Astrocyte (in vitro differentiated cells and primary cell): ENCODE data around the gene KIF1A. TPM values are rescaled to one million over a fixed set of nuclear protein-coding genes. Genes with fewer than 3 reads are reported as not detected.
A peak's percentile ranks its signal among the peaks of the same experiment; 100 is the strongest.

Experiments
- DNase-seq: peaks from one replicate; pipeline ENCODE4 v3.0.0-alpha.2; 2010; ENCODE audit warnings: low read depth
- FAIRE-seq: peaks from 2 replicates; lab custom pipeline; 2011; peaks lifted over from hg19 to GRCh38; lab: Jason Lieb, UNC
- H2AFZ ChIP-seq: 2 replicates; pipeline ENCODE4 v1.6.0; 2012; ENCODE audit warnings: low read depth, low read length, inconsistent platforms
- H3K27ac ChIP-seq: 2 replicates; pipeline ENCODE4 v1.5.1; 2011; ENCODE audit warnings: low read depth, low read length, inconsistent platforms
- H3K27me3 ChIP-seq: 2 replicates; pipeline ENCODE4 v1.6.0; 2011; ENCODE audit warnings: low read length, inconsistent platforms; ENCODE audit not compliant: insufficient read depth
- H3K36me3 ChIP-seq: 2 replicates; pipeline ENCODE4 v1.5.1; 2011; ENCODE audit warnings: low read length, inconsistent platforms; ENCODE audit not compliant: insufficient read depth
- H3K4me1 ChIP-seq: 2 replicates; pipeline ENCODE4 v1.5.1; 2011; ENCODE audit warnings: low read length, inconsistent platforms; ENCODE audit not compliant: insufficient read depth
- H3K4me2 ChIP-seq: 2 replicates; pipeline ENCODE4 v1.6.0; 2012; ENCODE audit warnings: low read length, inconsistent platforms
- H3K4me3 ChIP-seq: 2 replicates; pipeline ENCODE4 v1.5.1; 2011; ENCODE audit warnings: low read depth, mild to moderate bottlenecking, low read length, inconsistent platforms; ENCODE audit not compliant: insufficient read depth
- H3K79me2 ChIP-seq: 2 replicates; pipeline ENCODE4 v1.6.0; 2012; ENCODE audit warnings: mild to moderate bottlenecking, low read length, inconsistent platforms; ENCODE audit not compliant: insufficient read depth
- H3K9ac ChIP-seq: 2 replicates; pipeline ENCODE4 v1.6.0; 2012; ENCODE audit warnings: mild to moderate bottlenecking, low read length, inconsistent platforms
- H3K9me3 ChIP-seq: 2 replicates; pipeline ENCODE4 v1.5.1; 2012; ENCODE audit warnings: low read depth, mild to moderate bottlenecking, low read length, inconsistent platforms; ENCODE audit not compliant: insufficient read depth
- H4K20me1 ChIP-seq: 2 replicates; pipeline ENCODE4 v1.6.0; 2012; ENCODE audit warnings: low read length, inconsistent platforms; ENCODE audit not compliant: insufficient read depth
- H3K27ac Mint-ChIP-seq: one replicate; pipeline ENCODE4 v1.8.0; 2021; ENCODE audit warnings: mild to moderate bottlenecking, mixed read lengths; ENCODE audit not compliant: unreplicated experiment
- H3K27me3 Mint-ChIP-seq: one replicate; pipeline ENCODE4 v1.8.0; 2021; ENCODE audit warnings: low read depth, mixed read lengths; ENCODE audit not compliant: unreplicated experiment
- H3K36me3 Mint-ChIP-seq: one replicate; pipeline ENCODE4 v1.8.0; 2021; ENCODE audit warnings: low read depth, mixed read lengths; ENCODE audit not compliant: unreplicated experiment
- H3K4me1 Mint-ChIP-seq: one replicate; pipeline ENCODE4 v1.8.0; 2021; ENCODE audit warnings: low read depth, mixed read lengths; ENCODE audit not compliant: unreplicated experiment
- H3K4me3 Mint-ChIP-seq: one replicate; pipeline ENCODE4 v1.8.0; 2021; ENCODE audit warnings: mild to moderate bottlenecking, moderate library complexity, mixed read lengths; ENCODE audit not compliant: unreplicated experiment
- H3K9me3 Mint-ChIP-seq: one replicate; pipeline ENCODE4 v1.8.0; 2021; ENCODE audit warnings: mild to moderate bottlenecking, mixed read lengths; ENCODE audit not compliant: unreplicated experiment
- EZH2 ChIP-seq: IDR thresholded peaks from 2 replicates; pipeline ENCODE4 v1.6.1; 2012; ENCODE audit warnings: mild to moderate bottlenecking, low read length, inconsistent platforms; ENCODE audit not compliant: insufficient read depth
- total RNA-seq: library from RNA; stranded (reverse); gene quantifications from 2 replicates; pipeline ENCODE4 v1.2.1, GENCODE V29; 2021
- TF ChIP-seq, protein P1 (sequence below): IDR thresholded peaks from 2 replicates; pipeline ENCODE4 v1.5.1; 2011; ENCODE audit warnings: low read depth, mild to moderate bottlenecking, inconsistent platforms, low read length, moderate library complexity; ENCODE audit not compliant: insufficient read depth

The KIF1A gene
- total RNA-seq, 1 donor from 2014 or later, result 51.2 TPM

DNA sequence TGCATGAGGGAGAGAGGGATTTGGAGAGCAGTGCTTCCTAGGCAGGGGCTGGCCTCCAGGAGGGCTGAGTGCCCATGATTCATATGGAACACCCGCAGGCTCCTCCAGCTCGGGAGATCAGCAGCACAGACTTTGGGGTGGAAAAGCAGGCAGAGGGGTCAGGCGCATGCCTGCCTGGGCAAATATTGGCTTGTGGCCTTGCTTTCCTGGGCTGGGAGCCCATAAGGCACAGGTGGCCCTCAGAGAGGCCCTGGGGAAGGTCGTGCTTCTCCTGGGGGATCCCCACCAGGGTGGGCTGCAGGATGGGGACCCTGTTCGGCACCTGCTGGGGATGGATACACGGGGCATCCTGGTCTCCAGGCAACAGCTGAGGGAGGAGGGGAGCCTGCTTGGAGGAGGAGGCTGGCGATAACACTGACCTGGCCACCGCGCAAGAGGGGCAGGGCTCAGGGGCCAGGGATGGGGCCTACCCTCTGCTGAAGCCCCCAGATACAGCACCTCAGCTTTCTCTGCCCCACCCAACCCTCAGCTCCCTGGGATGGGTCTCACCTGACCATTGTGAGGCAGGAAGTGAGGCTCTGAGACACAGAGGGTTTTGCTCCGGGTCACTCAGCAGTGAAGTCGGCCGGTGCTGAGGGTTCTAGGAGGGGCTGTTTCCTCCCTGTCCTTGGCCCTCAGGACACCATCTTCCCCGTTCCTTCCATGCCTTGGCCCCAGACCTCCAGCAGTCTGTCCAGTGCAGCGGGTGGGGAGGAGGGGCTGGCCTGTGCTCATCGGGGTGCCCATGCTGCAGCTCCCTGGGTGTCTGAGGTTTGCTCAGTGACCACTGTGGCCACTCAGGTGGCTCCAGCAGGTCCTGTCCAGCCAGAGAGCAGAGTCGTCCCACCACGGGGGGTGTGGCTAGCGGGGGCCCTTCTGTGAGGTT lies 116.3 kb downstream of the KIF1A start:
- Histone ChIP-seq H2AFZ (no peak overlapping the region), H3K9ac (no peak overlapping the region), H3K27ac (no peak overlapping the region), H3K4me2 (no peak overlapping the region), H3K4me1 (no peaks in the 10 kb centered on the region), H3K36me3 (no peaks in the 10 kb centered on the region), H3K79me2 (no peaks in the 10 kb centered on the region), H3K27me3 (peaks cover 15% of the 10 kb centered on the region), H3K9me3 (no peaks in the 10 kb centered on the region), H4K20me1 (no peaks in the 10 kb centered on the region), H3K4me3 (no peak overlapping the region)
- no peak for FAIRE-seq
- no peak for DNase-seq
- Mint-ChIP-seq H3K27ac (no peak overlapping the region), H3K27me3 (peaks cover 32% of the 10 kb centered on the region), H3K4me1 (no peaks in the 10 kb centered on the region), H3K4me3 (peak overlapping the region; percentile 2), H3K36me3 (no peaks in the 10 kb centered on the region), H3K9me3 (no peaks in the 10 kb centered on the region)
- TF ChIP-seq EZH2, result no peak
- TF ChIP-seq, protein P1, sequence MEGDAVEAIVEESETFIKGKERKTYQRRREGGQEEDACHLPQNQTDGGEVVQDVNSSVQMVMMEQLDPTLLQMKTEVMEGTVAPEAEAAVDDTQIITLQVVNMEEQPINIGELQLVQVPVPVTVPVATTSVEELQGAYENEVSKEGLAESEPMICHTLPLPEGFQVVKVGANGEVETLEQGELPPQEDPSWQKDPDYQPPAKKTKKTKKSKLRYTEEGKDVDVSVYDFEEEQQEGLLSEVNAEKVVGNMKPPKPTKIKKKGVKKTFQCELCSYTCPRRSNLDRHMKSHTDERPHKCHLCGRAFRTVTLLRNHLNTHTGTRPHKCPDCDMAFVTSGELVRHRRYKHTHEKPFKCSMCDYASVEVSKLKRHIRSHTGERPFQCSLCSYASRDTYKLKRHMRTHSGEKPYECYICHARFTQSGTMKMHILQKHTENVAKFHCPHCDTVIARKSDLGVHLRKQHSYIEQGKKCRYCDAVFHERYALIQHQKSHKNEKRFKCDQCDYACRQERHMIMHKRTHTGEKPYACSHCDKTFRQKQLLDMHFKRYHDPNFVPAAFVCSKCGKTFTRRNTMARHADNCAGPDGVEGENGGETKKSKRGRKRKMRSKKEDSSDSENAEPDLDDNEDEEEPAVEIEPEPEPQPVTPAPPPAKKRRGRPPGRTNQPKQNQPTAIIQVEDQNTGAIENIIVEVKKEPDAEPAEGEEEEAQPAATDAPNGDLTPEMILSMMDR, result no peak

DNA sequence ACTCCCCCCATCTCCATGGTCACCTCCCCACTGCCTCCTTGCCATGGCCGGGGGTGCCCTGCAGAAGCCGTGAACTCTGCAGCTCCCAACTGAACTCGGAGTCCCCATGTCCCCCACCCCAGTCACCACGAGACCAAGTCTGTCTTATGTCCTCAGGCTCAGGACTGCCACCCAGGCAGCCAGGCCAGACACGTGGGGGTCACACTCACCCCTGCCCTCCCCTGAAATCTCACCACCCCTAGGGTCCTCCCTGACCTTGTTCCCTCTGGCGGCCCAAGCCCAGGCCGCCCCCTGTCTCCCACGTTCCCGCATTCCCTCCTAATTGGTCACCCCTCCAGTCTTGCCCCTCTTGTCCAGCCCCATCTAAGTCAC lies 117.4 kb downstream of the KIF1A start:
- peaks cover 10% of the 10 kb centered on the region for H3K27me3 ChIP-seq
- no peaks in the 10 kb centered on the region for H3K36me3 ChIP-seq
- Mint-ChIP-seq H3K4me3 (no peak overlapping the region), H3K4me1 (no peaks in the 10 kb centered on the region), H3K36me3 (no peaks in the 10 kb centered on the region), H3K27me3 (peaks cover 26% of the 10 kb centered on the region), H3K27ac (no peak overlapping the region), H3K9me3 (no peaks in the 10 kb centered on the region)
- H2AFZ ChIP-seq, result no peak overlapping the region
- TF ChIP-seq EZH2, result no peak
- TF ChIP-seq, protein P1, result no peak
- DNase-seq (no peak), FAIRE-seq (no peak)
- no peak overlapping the region for H3K9ac ChIP-seq
- no peak overlapping the region for H3K4me3 ChIP-seq
- no peaks in the 10 kb centered on the region for H3K4me1 ChIP-seq
- no peak overlapping the region for H3K27ac ChIP-seq
- H4K20me1 ChIP-seq, result no peaks in the 10 kb centered on the region
- H3K9me3 ChIP-seq, result no peaks in the 10 kb centered on the region
- no peak overlapping the region for H3K4me2 ChIP-seq
- H3K79me2 ChIP-seq, result no peaks in the 10 kb centered on the region
